Astrocyte of the cerebellum (primary cell): ENCODE results near the gene TROAP.
"Not testable (repeated sequence)": the region's sequence is repeated elsewhere in the genome, so short reads cannot be mapped to it uniquely, and the experiment has no call there.

Experiments
- DNase-seq: peaks from one replicate; pipeline ENCODE4 v3.0.0-alpha.2; 2011; ENCODE audit warnings: low read depth
- H3K4me3 ChIP-seq: 2 replicates; pipeline ENCODE4 v1.5.1; 2011; ENCODE audit warnings: mild to moderate bottlenecking, low read depth, low read length, moderate library complexity
- CTCF ChIP-seq: IDR thresholded peaks from 2 replicates; pipeline ENCODE4 v1.5.1; 2012; ENCODE audit warnings: low read length, low read depth, moderate library complexity, mild to moderate bottlenecking; ENCODE audit errors: missing control alignments
- in situ Hi-C: cut with HindIII; loops from 2 replicates; pipeline ENCODE4 v1.10.0; 2017; ENCODE audit warnings: low sequenced_read_pairs

The TROAP gene

GRCh38 chr12:49330631-49331379 is 7.8 kb downstream of the TROAP start:
- no peak overlapping the region for H3K4me3 ChIP-seq
- in situ Hi-C loops: no loop called here
- no peak for TF ChIP-seq CTCF
- no peak for DNase-seq

GRCh38 chr12:49331380-49332222 is 8.5 kb downstream of the TROAP start:
- in situ Hi-C loops: no loop called here
- peak; percentile 82 for TF ChIP-seq CTCF
- peak; percentile 39 for DNase-seq
- no peak overlapping the region for H3K4me3 ChIP-seq

GRCh38 chr12:49332441-49332861 is 9.4 kb downstream of the TROAP start:
- no peak for TF ChIP-seq CTCF
- in situ Hi-C loops: no loop called here
- DNase-seq: no peak
- no peak overlapping the region for H3K4me3 ChIP-seq

GRCh38 chr12:49332891-49333371 is 9.9 kb downstream of the TROAP start:
- peak overlapping the region; percentile 14 for H3K4me3 ChIP-seq
- in situ Hi-C loops: no loop called here
- DNase-seq: no peak
- TF ChIP-seq CTCF: no peak

- in situ Hi-C loops, H3K4me3 ChIP-seq, DNase-seq: not testable (repeated sequence)
Observed at GRCh38 chr12:49333778-49334177, 10.7 kb downstream of the TROAP start.

GRCh38 chr12:49334226-49334625 is 11.2 kb downstream of the TROAP start:
- DNase-seq: no peak
- in situ Hi-C loops: no loop called here
- TF ChIP-seq CTCF: no peak

GRCh38 chr12:49334681-49335080 is 11.6 kb downstream of the TROAP start:
- no peak overlapping the region for H3K4me3 ChIP-seq
- no peak for DNase-seq
- TF ChIP-seq CTCF: no peak
- in situ Hi-C loops: no loop called here

More at GRCh38 chr12:49334226-49334625, 11.2 kb downstream of the TROAP start:
- no peak overlapping the region for H3K4me3 ChIP-seq
